EL (cell line): ENCODE data around the gene EVI5L.

Experiments used
- DNase-seq: peaks from one replicate; pipeline ENCODE4 v3.0.0-alpha.2; 2016

The EVI5L gene

GRCh38 chr19:7901337-7901736, 71.3 kb downstream of the EVI5L start:
- DNase-seq = no peak

GRCh38 chr19:7902796-7903243, 72.8 kb downstream of the EVI5L start:
- DNase-seq = no peak

GRCh38 chr19:7903244-7904073, 73.4 kb downstream of the EVI5L start, which contains the start of gene MAP2K7:
MAP2K7 (plus strand) TSS chr19:7903877; CDS start chr19:7903945, 68 bp downstream.
- peak; percentile 99 for DNase-seq

- DNase-seq = no peak
Observed at GRCh38 chr19:7904074-7905020, 74.3 kb downstream of the EVI5L start.

GRCh38 chr19:7905268-7905667, 75.2 kb downstream of the EVI5L start:
- DNase-seq = no peak

- DNase-seq = no peak
Observed at GRCh38 chr19:7905859-7906258, 75.8 kb downstream of the EVI5L start.

GRCh38 chr19:7907122-7907521, 77.1 kb downstream of the EVI5L start:
- no peak for DNase-seq

GRCh38 chr19:7907544-7907943, 77.5 kb downstream of the EVI5L start:
- no peak for DNase-seq

- no peak for DNase-seq
Observed at GRCh38 chr19:7908078-7908699, 78.2 kb downstream of the EVI5L start.

- no peak for DNase-seq
Observed at GRCh38 chr19:7908742-7909461, 78.9 kb downstream of the EVI5L start.

- DNase-seq = no peak
Observed at GRCh38 chr19:7909471-7910067, 79.6 kb downstream of the EVI5L start.

GRCh38 chr19:7910321-7911161, 80.5 kb downstream of the EVI5L start:
- no peak for DNase-seq

GRCh38 chr19:7911508-7912143, 81.6 kb downstream of the EVI5L start:
- DNase-seq = no peak

GRCh38 chr19:7912144-7912696, 82.2 kb downstream of the EVI5L start:
- DNase-seq = no peak

GRCh38 chr19:7912697-7913564, 82.9 kb downstream of the EVI5L start:
- DNase-seq = no peak

GRCh38 chr19:7913652-7914051, 83.6 kb downstream of the EVI5L start:
- DNase-seq = no peak

- no peak for DNase-seq
Observed at GRCh38 chr19:7914099-7914498, 84.1 kb downstream of the EVI5L start.
